ENCODE data around the gene TSEN54.

DNA sequence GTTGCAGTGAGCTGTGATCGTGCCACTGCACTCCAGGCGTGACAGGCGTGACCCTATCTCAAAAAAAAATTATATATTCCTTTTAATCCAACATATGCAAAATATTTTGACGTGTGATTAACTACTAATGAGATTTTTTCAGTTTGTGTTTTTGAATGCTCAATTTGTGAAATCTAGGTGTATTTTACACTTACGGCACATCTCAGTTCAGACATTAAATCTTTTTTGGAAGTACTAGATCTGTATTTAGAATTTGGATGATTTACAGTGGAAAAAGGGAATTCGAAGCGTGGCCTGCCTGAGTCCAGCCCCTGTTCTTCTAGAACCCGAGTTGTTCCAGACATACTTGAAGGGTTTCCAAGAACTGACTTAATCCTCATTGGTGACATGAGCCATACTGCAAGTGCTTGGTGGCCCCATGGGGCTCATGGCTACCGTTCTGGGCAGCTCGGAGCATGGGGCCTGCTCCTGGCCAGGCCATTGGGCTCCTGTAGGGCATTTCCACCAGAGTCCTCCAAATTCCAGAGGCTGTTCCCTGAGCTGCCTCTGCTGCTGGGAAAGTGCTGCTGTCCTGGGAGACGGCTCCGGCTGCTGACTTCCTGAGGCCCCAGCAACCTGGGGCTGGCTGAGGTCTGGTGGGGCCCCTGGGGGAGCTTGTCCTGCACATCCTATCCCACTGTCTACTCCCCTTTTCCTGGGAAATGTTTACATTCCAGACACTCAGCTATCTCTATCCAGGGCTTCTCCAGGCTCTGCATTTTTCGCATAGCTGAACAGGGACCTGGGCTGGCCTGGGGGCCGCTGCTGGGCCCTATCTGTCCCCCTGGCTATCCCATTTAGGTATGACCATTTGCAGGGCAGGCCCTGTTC lies 36.3 kb downstream of the TSEN54 start:
- TF ChIP-seq, protein P1, sequence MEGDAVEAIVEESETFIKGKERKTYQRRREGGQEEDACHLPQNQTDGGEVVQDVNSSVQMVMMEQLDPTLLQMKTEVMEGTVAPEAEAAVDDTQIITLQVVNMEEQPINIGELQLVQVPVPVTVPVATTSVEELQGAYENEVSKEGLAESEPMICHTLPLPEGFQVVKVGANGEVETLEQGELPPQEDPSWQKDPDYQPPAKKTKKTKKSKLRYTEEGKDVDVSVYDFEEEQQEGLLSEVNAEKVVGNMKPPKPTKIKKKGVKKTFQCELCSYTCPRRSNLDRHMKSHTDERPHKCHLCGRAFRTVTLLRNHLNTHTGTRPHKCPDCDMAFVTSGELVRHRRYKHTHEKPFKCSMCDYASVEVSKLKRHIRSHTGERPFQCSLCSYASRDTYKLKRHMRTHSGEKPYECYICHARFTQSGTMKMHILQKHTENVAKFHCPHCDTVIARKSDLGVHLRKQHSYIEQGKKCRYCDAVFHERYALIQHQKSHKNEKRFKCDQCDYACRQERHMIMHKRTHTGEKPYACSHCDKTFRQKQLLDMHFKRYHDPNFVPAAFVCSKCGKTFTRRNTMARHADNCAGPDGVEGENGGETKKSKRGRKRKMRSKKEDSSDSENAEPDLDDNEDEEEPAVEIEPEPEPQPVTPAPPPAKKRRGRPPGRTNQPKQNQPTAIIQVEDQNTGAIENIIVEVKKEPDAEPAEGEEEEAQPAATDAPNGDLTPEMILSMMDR (IDR thresholded peaks at IDR 0.05) = no peak
- TF ChIP-seq POLR2AphosphoS5 (IDR thresholded peaks at IDR 0.05) = no peak
- no peak for TF ChIP-seq POLR2A (IDR thresholded peaks at IDR 0.05)
- TF ChIP-seq EP300 (IDR thresholded peaks at IDR 0.05) = no peak
